Measurements from ENCODE around the gene TUBB1. TPM values are rescaled to one million over a fixed set of nuclear protein-coding genes. Genes with fewer than 3 reads are reported as not detected.

The TUBB1 gene
- total and polyA plus RNA-seq, 2 donors (not counting 1 experiment from before 2014, with no cell fraction given) = 0.22 to 0.43 TPM

DNA sequence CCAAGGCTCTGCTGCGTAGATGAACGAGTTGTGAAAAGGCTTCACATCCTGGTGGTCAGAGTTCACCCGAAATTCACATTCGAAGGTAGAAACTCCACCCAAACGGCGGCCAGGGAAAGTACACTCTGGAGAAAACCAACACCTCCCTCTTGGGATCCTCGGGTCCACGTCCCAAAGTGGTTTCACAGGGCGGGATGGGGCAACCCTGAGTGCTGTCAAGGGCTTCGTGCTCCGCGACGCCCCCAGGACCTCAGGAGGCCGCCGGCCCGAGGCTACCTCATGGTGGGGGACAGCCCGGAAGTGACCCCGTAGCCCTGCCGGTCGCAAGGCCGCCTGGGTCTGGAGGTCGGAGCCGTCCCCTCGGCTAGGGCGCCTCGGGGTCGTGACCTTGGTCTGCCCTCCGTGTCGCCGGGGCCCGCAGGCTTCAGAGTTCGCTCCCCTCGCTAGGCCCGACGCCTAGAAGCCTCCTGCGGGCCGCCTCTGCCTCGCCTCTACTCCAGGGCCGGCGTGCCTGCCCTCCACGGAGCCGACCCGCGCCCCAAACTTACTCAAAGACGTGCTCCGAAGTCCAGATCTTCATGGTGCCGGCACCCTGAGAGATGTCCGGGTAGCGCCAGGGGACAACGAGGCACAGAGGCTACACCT is 23.0 kb downstream of the TUBB1 start, which contains the start of gene PRELID3B:
Gene PRELID3B, minus strand, starts transcription at position 636 of the 645 bp plus-strand sequence. Its CDS starts 56 bp downstream, at position 580.
- Histone ChIP-seq H3K79me2 (ENCODE audit: control insufficient read depth, insufficient read depth, low read length) (peaks cover 61% of the 10 kb centered on the region), H3K9ac (ENCODE audit: low read length) (peak within 1 kb of the TSS; percentile 88), H3K4me2 (replicated peaks; ENCODE audit: low read depth, low read length, poor library complexity, severe bottlenecking) (peak within 1 kb of the TSS; percentile 92), H3K4me3 (ENCODE audit: control extremely low read depth in 1 of 5, extremely low read depth in 1 of 5, insufficient read depth in 1 of 5, low read depth in 2 of 5, low read length in 4 of 5) (peak within 1 kb of the TSS; percentile 26 to 97 (median 84)), H4K20me1 (ENCODE audit: control insufficient read depth, insufficient read depth, low read length, poor library complexity, severe bottlenecking) (peaks cover 33% of the 10 kb centered on the region), H3K4me1 (ENCODE audit: control insufficient read depth in 2 of 2, insufficient read depth in 2 of 2, low read length in 2 of 2) (peaks cover 45 to 47% of the 10 kb centered on the region in 2 donors), H3K27me3 (replicated peaks in 1 of 4; ENCODE audit: control extremely low read depth in 1 of 4, control insufficient read depth in 3 of 4, insufficient read depth in 4 of 4, low read length in 3 of 4) (no peaks in the 10 kb centered on the region), H3K9me3 (ENCODE audit: control extremely low read depth in 1 of 3, control insufficient read depth in 2 of 3, insufficient read depth in 1 of 3, low read length in 2 of 3) (no peaks in the 10 kb centered on the region), H3K27ac (ENCODE audit: low read length in 2 of 2) (peak within 1 kb of the TSS; percentile 69 to 89), H2AFZ (ENCODE audit: insufficient read depth, low read depth, low read length, poor library complexity, severe bottlenecking) (peak within 1 kb of the TSS; percentile 84), H3K36me3 (replicated peaks in 1 of 2; ENCODE audit: control extremely low read depth in 1 of 2, control insufficient read depth in 1 of 2, extremely low read depth in 1 of 2, insufficient read depth in 2 of 2, low read length in 1 of 2) (peaks cover 0 to 20% of the 10 kb centered on the region in 2 experiments)
- TF ChIP-seq, protein P1, sequence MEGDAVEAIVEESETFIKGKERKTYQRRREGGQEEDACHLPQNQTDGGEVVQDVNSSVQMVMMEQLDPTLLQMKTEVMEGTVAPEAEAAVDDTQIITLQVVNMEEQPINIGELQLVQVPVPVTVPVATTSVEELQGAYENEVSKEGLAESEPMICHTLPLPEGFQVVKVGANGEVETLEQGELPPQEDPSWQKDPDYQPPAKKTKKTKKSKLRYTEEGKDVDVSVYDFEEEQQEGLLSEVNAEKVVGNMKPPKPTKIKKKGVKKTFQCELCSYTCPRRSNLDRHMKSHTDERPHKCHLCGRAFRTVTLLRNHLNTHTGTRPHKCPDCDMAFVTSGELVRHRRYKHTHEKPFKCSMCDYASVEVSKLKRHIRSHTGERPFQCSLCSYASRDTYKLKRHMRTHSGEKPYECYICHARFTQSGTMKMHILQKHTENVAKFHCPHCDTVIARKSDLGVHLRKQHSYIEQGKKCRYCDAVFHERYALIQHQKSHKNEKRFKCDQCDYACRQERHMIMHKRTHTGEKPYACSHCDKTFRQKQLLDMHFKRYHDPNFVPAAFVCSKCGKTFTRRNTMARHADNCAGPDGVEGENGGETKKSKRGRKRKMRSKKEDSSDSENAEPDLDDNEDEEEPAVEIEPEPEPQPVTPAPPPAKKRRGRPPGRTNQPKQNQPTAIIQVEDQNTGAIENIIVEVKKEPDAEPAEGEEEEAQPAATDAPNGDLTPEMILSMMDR (IDR thresholded peaks at IDR 0.05) = no peak
- TF ChIP-seq EZH2 (IDR thresholded peaks at IDR 0.05; ENCODE audit: borderline replicate concordance, insufficient read depth, low read depth, low read length, poor library complexity, severe bottlenecking) = no peak
- H3K4me1 Mint-ChIP-seq = peaks cover 53% of the 10 kb centered on the region
- DNase-seq (no peak), ATAC-seq (ENCODE audit: low read depth) (peak; percentile 6)
- intact Hi-C loops (cut with micrococcal nuclease) = loop anchor here (1.0 to 5.0 kb wide), 6 partner anchors 10 to 735 kb away; partner anchors contain the start of genes ATP5F1E, NELFCD and RAB22A
- CTCF ChIA-PET = interaction anchor here (1.5 to 2.9 kb wide), 4 partner anchors 10 to 166 kb away, joined by 3 to 10 read pairs (median 5); partner anchors contain the start of gene ATP5F1E
- H3K27ac Mint-ChIP-seq = peak within 1 kb of the TSS; percentile 93
- POLR2A ChIA-PET = interaction anchor here (1.6 to 2.4 kb wide), 2 partner anchors 10 to 153 kb away, joined by 4 to 28 read pairs; partner anchors contain the start of gene ATP5F1E
- WGBS (ENCODE audit: insufficient coverage) = 5% methylated on average over 49 of the region's 50 CpGs
- H3K4me3 Mint-ChIP-seq = peak within 1 kb of the TSS; percentile 94
- H3K27me3 Mint-ChIP-seq = no peaks in the 10 kb centered on the region
- no peaks in the 10 kb centered on the region for H3K9me3 Mint-ChIP-seq (ENCODE audit: insufficient read depth)
